NAMALWA (cell line): ENCODE results near the gene PLCD3.

ENCODE experiments used
- DNase-seq: peaks from one replicate; pipeline ENCODE4 v3.0.0-alpha.2; 2015; ENCODE audit warnings: low spot score

Gene PLCD3

GRCh38 chr17:45132320-45132571 is at the start of gene PLCD3:
PLCD3 (minus strand) TSS chr17:45132515; CDS start chr17:45132410, 105 bp downstream.
- no peak for DNase-seq

GRCh38 chr17:45177563-45177962 is 45.2 kb upstream of the PLCD3 start:
- no peak for DNase-seq

GRCh38 chr17:45175759-45176115 is 43.4 kb upstream of the PLCD3 start:
- no peak for DNase-seq

GRCh38 chr17:45172541-45173286 is 40.4 kb upstream of the PLCD3 start:
- peak; percentile 36 for DNase-seq

- DNase-seq = no peak
These were observed 39.9 kb upstream of the PLCD3 start for GRCh38 chr17:45172232-45172540.

GRCh38 chr17:45171338-45172231 is 39.3 kb upstream of the PLCD3 start:
- DNase-seq = no peak

- DNase-seq = no peak
These were observed 38.6 kb upstream of the PLCD3 start for GRCh38 chr17:45170931-45171337.

- no peak for DNase-seq
These were observed 38.1 kb upstream of the PLCD3 start for GRCh38 chr17:45170280-45170930.

- no peak for DNase-seq
These were observed 36.9 kb upstream of the PLCD3 start for GRCh38 chr17:45168991-45169752.

- no peak for DNase-seq
These were observed 32.5 kb upstream of the PLCD3 start for GRCh38 chr17:45164734-45165269.

GRCh38 chr17:45162025-45162687 is 29.8 kb upstream of the PLCD3 start:
- no peak for DNase-seq

GRCh38 chr17:45161288-45162024 is 29.1 kb upstream of the PLCD3 start, which contains the start of gene HEXIM2:
HEXIM2 (plus strand) TSS chr17:45161875; CDS start chr17:45162794, 919 bp downstream.
- peak; percentile 100 for DNase-seq

GRCh38 chr17:45160447-45161287 is 28.4 kb upstream of the PLCD3 start:
- DNase-seq = peak; percentile 69

- DNase-seq = no peak
These were observed 23.9 kb upstream of the PLCD3 start for GRCh38 chr17:45156242-45156641.

- DNase-seq = no peak
These were observed 23.2 kb upstream of the PLCD3 start for GRCh38 chr17:45155483-45155882.

GRCh38 chr17:45155029-45155428 is 22.7 kb upstream of the PLCD3 start:
- no peak for DNase-seq

GRCh38 chr17:45150911-45151809 is 18.8 kb upstream of the PLCD3 start:
- DNase-seq = no peak
